GM19239 (cell line): Measurements from ENCODE around the gene LFNG.

ENCODE experiments used
- DNase-seq: peaks from one replicate; pipeline ENCODE4 v3.0.0; 2011; ENCODE audit warnings: low spot score; ENCODE audit not compliant: insufficient read length
- FAIRE-seq: peaks from 2 replicates; lab custom pipeline; 2011; peaks lifted over from hg19 to GRCh38; lab: Jason Lieb, UNC

LFNG gene

DNA sequence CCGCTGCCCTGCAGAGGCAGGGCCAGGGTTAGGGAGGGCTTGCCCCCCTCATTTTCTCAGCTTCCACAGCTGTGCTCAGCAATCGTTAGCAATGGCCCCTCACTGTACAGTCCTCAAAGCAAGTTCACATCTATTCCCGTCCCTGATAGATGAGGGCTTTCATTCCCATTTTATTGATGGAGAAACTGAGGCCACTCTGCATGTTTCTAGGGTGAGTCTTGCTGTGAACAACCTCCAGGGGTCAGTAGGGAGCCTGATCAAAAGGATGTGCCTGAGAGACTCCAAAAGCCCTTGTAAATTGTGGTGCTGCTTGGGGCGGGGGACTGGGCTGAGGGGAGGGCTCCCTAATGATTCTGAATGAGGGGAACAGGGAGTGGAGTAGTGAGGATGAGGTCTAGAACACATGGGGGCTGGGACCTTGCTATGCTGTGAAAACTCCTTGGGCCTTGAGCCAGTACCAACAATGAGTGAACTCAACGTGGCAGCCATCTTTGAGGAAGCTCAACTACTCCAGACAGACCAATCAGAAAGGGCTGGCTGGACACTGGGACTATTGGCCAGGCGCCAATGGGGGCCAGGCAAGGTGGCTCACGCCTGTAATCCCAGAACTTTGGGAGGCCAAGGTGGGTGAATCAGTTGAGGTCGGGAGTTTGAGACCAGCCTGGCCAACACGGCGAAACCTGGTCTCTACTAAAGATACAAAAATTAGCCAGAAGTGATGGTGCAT lies 36.7 kb upstream of the LFNG start:
- FAIRE-seq (no peak), DNase-seq (no peak)

DNA sequence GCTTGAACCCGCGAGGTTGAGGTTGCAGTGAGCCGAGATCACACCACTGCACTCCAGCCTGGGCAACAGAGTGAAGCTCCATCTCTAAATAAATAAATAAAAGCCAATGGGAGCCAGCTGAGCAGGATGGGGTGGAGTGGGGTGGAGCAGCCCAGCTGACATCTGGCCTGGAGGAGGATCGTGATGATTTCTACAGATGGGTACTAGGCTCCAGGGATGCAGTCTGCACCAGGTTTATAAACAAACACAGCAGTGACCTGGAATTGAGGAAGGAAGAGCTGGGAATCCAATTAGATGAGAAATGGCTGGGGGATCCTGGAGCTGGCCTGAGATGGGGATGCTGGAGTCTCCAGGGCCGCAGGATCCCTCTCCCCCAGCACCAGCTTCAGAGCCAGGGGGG lies 36.1 kb upstream of the LFNG start:
- DNase-seq = no peak
- FAIRE-seq = no peak

DNA sequence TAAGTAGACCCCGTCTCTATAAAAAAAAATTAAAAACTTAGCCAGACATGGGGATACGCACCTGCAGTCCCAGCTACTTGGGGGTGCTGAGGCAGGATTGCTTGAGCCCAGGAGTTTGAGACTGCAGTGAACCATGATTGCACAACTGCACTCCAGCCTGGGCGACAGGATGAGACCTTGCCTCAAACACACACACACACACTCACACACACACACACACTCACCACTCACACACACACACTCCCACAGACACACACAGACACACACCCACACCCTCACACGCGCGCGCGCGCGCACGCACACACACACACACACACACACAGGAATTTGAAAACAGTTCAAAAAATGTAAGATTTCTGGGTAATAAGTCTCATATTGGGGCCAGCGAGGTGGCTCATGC lies 34.7 kb upstream of the LFNG start:
- DNase-seq (no peak), FAIRE-seq (no peak)

GRCh38 chr7:2487586-2488271 lies 31.8 kb upstream of the LFNG start:
- DNase-seq = no peak
- FAIRE-seq = no peak

DNA sequence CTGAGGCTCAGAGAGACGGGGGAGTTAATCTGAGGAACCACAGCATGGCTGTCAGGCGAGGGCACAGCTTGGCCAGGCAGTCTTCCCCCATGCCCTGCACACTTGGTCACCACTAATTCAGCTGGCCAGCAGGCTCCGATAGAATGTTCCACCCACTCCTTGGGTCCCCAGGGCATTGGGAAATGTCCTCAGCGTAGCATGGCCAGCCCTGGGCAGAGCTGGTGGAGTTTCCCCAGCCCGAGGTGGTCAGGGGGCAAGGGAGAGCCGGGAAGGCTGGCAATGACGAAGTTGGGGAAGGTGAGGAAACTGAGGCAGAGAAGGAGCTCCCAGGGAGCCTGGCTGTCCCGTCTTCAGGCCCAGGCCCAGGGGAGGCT lies 31.3 kb upstream of the LFNG start:
- DNase-seq (no peak), FAIRE-seq (no peak)

GRCh38 chr7:2488681-2489080 lies 30.9 kb upstream of the LFNG start:
- no peak for FAIRE-seq
- no peak for DNase-seq

GRCh38 chr7:2490181-2490651 lies 29.4 kb upstream of the LFNG start:
- FAIRE-seq (no peak), DNase-seq (no peak)

DNA sequence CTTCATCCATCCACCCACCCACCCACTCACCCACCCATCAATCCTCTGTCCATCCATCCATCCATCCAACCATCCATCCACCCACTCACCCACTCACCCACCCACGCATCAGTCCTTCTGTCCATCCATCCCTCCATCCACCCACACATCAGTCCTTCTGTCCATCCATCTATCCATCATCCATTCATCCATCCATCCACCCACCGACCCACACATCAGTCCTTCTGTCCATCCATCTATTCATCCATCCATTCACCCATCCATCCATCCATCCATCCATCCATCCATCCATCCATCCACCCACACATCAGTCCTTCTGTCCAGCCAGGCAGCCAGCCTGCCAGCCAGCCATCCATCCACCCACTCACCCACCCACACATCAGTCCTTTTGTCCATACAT lies 27.5 kb upstream of the LFNG start:
- FAIRE-seq (no peak), DNase-seq (no peak)

GRCh38 chr7:2493205-2494164 lies 26.1 kb upstream of the LFNG start:
- FAIRE-seq (no peak), DNase-seq (no peak)

GRCh38 chr7:2494191-2495130 lies 25.1 kb upstream of the LFNG start:
- FAIRE-seq (no peak), DNase-seq (no peak)

- DNase-seq = no peak
- FAIRE-seq = no peak
These were observed 23.9 kb upstream of the LFNG start for GRCh38 chr7:2495418-2496299.

GRCh38 chr7:2496375-2496774 lies 23.2 kb upstream of the LFNG start:
- FAIRE-seq (no peak), DNase-seq (no peak)

GRCh38 chr7:2497065-2497464 lies 22.5 kb upstream of the LFNG start:
- DNase-seq (no peak), FAIRE-seq (no peak)

GRCh38 chr7:2497500-2498336 lies 21.9 kb upstream of the LFNG start:
- no peak for FAIRE-seq
- no peak for DNase-seq

- DNase-seq (no peak), FAIRE-seq (no peak)
These were observed 20.9 kb upstream of the LFNG start for GRCh38 chr7:2498708-2499107.

- DNase-seq (no peak), FAIRE-seq (no peak)
These were observed 20.4 kb upstream of the LFNG start for GRCh38 chr7:2499181-2499580.

DNA sequence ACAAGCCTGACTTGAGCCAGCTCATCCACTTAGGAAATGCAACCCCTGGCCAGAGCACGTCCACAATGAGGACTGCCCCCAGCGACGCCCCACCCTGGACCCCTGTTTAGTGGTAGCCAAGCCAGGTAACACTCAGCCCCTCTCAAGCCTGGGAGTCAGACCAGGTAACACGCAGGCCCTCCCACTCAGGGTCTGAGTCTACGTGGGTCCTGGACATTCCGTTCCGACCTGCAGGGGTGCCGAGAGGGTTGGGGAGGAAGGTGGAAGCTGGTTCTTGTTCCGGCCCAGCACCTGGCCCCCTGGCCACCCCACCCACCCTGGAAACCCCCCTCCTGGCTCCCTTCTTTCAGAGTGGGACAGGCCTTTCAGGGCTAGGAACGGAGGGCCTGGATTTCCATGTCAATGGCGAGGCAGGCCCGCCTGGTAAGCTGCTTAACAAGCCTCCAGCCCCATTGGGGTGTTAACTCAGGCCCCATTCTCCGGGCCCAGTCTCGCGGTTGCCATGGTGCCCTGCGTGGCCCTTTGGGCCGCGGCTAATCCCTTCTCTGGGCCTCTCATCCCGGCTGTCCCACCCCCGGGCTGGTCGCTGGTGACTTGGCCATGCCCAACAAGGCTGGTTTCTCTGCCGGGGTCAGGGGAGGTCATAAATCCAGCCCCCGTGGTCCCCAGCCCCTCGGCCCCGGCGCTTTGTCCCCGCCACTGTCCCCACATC lies 19.7 kb upstream of the LFNG start:
- DNase-seq (no peak), FAIRE-seq (no peak)
